Activated T-helper 1 cell treated with anti-CD3 and anti-CD28 coated beads, Interleukin-2, amount 50 U/mL, for 16 hours (primary cell): Measurements from ENCODE around the gene SH3PXD2A.
A peak's percentile ranks its signal among the peaks of the same experiment; 100 is the strongest.
"Not testable (repeated sequence)": the region's sequence is repeated elsewhere in the genome, so short reads cannot be mapped to it uniquely, and the experiment has no call there.

Experiments
- DNase-seq, 2 donors: peaks; one replicate each; pipeline ENCODE4 v3.0.0-alpha.2; 2020; ENCODE audit warnings: low read depth in 1 of 2, low spot score in 1 of 2

SH3PXD2A gene

GRCh38 chr10:103669944-103670343, 185.4 kb downstream of the SH3PXD2A start:
- DNase-seq, result no peak

- DNase-seq, result no peak
These were observed 186.0 kb downstream of the SH3PXD2A start for GRCh38 chr10:103669243-103669929.

GRCh38 chr10:103668351-103669242, 186.8 kb downstream of the SH3PXD2A start:
- no peak for DNase-seq

GRCh38 chr10:103667356-103667755, 188.0 kb downstream of the SH3PXD2A start:
- DNase-seq, result no peak

- no peak for DNase-seq
These were observed 188.6 kb downstream of the SH3PXD2A start for GRCh38 chr10:103666762-103667150.

GRCh38 chr10:103666087-103666761, 189.2 kb downstream of the SH3PXD2A start:
- no peak for DNase-seq

GRCh38 chr10:103665162-103665889, 190.1 kb downstream of the SH3PXD2A start:
- no peak for DNase-seq

- DNase-seq, result no peak
These were observed 191.6 kb downstream of the SH3PXD2A start for GRCh38 chr10:103663802-103664201.

- DNase-seq, result no peak
These were observed 192.1 kb downstream of the SH3PXD2A start for GRCh38 chr10:103663236-103663635.

- not testable (repeated sequence) for DNase-seq
These were observed 192.7 kb downstream of the SH3PXD2A start for GRCh38 chr10:103662704-103663103.

- DNase-seq, result peak; percentile 10 to 25
These were observed 194.0 kb downstream of the SH3PXD2A start for GRCh38 chr10:103661198-103661950.

- no peak for DNase-seq
These were observed 194.8 kb downstream of the SH3PXD2A start for GRCh38 chr10:103660364-103661197.

- DNase-seq, result peak; percentile 13 to 25
These were observed 195.6 kb downstream of the SH3PXD2A start for GRCh38 chr10:103659674-103660363.

- DNase-seq, result no peak
These were observed 197.3 kb downstream of the SH3PXD2A start for GRCh38 chr10:103658049-103658577.

GRCh38 chr10:103657061-103657591, 198.2 kb downstream of the SH3PXD2A start:
- no peak for DNase-seq

GRCh38 chr10:103654925-103655324, 200.5 kb downstream of the SH3PXD2A start:
- no peak for DNase-seq

- no peak for DNase-seq
These were observed 201.8 kb downstream of the SH3PXD2A start for GRCh38 chr10:103653581-103654037.

- no peak for DNase-seq
These were observed 202.6 kb downstream of the SH3PXD2A start for GRCh38 chr10:103652599-103653281.
